ENCODE measurements around the gene CTXN3.

- TF ChIP-seq POLR2A (IDR thresholded peaks at IDR 0.05), result no peak
- TF ChIP-seq CTCF (IDR thresholded peaks at IDR 0.05), result no peak
- no peak for TF ChIP-seq EP300 (IDR thresholded peaks at IDR 0.05)
Observed at GRCh38 chr5:127702434-127702833, 53.6 kb downstream of the CTXN3 start.
